Hematopoietic multipotent progenitor cell treated with erythropoietin and hydrocortisone succinate and interleukin-3 and kit ligand, for 15 days (in vitro differentiated cells): Measurements from ENCODE around the gene CDHR2.

Experiments used
- DNase-seq: peaks from one replicate; pipeline ENCODE4 v3.0.0-alpha.2; 2015; ENCODE audit warnings: low spot score

Gene CDHR2

DNA sequence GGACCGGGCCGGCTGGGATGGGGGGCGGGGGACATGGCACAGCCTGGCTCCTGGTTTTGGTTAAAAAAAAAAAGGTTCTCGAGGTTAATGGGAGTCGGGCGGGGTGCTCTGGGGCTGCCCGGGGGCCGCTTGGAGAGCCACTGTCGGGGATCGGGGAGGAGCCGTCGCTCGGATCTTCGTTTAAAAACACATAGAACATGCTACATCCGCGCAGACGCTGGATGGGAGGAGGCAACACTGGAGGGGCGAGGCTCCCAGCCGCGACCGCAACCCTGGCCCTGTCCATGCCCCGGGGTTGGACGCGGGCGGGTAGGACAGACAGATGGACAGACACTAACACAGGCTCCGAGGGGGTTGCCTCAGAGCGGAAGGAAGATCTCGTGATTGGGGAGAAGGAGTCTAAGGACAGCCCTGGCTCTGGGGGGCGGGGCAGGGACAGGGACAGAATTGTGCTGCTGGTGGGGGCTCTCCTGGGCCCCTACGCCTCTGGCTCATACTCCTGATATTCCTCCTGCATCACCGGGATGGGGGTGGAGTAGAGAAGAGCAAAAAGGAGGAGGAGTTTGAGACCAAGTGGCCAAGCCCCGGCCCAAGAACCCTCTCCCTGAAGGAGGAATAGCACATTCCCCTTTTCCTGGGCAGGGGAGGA, 71.3 kb downstream of the CDHR2 start:
- DNase-seq, result no peak

DNA sequence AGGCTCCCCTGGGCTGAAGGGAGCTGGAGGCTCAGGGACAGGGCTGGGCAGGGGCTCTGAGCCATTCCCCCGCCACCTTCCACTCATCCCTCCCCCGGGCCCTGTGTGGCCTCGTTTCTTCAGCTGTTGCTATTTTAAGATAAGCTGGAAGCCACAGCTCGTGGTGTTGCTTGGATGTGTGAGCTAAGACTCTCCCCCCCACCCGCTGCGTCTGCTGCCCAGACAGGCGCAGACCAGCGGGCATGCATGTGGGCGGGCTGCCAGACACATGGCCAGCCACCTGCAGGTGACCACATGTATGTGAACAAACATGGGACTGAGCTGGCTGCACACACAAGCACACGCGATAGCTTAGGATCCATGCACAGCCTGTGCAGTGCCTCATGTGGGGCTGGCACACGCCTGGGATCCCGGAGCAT, 72.5 kb downstream of the CDHR2 start:
- no peak for DNase-seq

DNA sequence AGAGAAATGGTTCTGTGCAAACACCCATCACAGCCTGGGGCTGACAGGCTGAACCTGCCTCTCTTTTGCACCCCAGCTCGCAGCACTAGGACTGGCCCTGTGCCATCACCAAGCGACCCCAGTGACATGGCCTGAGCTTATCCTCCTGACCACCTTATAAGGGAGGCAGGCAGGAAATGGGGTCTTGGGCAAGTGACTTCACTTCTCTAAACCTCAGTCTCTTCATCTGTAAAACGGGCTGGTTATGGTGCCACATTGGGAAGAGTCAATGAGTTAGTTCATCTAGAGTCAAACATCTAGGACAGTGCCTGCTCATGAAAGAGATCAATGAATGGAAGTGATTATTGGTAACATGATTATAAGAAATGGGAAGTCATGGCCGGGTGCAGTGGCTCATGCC, 75.0 kb downstream of the CDHR2 start:
- DNase-seq, result no peak

DNA sequence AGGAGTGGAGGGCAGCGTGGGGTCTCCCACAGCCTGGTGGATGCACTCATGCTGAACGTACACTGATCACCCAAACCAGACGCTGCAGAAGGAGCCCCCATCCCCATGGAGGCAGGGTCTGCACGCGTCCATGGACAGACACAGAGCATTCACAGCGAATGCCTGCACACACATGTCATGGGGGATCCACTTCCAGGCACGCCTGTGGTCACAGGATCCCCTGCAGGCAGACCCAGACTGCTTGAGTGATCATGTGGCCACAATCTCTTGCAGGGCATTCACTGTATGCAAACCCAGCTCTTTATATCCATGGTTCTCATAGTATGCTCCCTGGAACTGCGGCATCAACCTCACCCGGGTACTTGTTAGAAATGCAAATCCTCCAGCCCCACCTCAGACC, 75.8 kb downstream of the CDHR2 start:
- DNase-seq, result no peak

DNA sequence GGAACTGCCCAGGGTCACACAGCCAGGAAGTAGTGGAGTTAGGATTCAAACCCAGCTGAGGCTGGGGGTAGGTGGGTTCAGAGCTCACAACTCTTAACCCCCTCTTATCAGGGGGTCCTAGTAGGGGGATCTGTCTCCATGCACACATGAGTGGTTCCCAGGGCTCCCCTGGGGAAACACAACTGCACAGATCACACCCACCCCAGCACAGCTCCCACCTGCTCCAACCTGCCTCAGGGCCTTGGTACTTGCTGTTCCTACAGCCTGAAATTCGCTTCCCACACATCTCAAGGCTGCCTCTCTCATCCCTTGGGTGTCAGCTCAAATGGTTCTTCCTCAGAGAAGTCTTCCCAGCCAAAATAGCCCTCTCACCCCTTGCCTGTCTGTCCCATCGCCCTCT, 76.4 kb downstream of the CDHR2 start:
- no peak for DNase-seq

DNA sequence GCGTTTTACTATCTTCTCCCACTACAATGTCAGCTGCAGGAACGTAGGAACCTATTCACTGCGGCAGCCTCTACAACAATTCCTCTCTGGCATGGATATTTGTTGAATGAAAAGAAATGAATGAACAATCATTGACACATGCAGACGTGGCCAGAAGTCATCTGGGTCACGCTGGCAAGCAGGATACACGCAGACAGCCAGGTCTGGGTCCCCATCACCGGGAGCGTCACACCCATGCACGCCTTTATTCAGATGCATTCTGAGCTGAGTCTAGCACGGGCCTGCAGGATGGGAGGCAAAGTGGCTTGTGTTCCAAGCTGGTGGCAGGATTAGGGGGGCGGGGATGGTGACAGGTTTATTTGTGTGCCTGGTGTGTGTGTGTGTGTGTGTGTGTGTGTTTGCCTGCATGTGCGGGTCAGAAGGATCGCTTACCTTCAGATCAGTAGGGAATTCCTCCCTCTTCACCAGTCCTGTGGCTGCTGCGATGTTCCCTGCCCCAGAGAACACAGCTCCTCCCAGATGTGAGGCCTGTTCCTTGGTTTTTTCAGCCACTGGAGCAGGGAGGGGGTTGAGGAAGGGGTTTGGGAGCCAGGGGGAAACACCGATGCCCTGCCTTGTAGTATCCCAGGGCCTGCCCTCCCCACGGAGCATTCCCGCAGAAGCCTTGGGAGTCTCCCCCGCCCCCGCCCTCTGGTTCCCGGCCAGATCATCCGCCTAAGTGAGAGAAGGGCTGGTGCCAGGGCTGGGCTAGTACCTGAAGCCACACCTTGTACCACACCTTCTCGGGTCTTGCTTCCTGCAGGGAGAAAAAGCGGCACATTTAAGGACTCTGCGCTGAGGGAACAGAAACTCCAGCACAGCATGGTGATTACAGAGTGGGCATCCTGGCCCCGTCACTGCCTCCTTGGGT, 77.1 kb downstream of the CDHR2 start:
- DNase-seq, result no peak

DNA sequence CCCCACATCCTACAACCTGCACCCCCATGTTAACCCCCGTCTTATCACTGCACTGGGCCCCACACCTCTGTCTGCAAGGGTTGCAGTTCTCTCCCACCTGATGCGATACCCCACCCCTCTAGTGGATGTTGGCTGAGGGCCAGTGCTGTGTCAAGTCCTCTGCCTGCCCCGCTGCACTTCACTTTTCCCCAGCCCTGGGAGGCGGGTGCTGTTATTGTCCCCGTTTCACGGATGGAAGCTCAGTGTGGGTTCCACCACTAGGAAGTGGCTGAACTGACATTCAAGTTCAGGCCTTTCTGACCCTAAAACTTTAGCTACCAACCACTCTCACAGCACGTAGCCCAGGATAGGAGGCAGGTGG, 77.7 kb downstream of the CDHR2 start:
- DNase-seq, result no peak

DNA sequence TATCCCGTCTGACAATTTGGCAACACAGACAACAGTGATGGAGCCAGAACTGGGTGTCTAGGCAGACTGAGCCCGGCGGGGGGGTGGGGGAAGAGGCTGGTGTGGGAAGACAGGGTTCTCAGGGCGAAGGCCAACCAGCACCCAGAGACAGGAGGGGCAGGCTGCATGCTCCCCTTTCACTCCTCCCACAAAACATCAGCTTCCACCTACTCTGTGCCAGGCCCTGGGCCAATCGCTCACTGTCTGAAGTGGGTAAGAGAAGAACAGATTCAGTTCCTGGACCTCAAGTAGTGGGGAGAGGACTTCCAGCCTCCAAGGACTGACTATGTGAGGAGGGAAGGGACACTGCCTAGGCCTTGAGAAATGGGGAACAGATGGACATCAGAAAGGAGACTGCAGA, 78.4 kb downstream of the CDHR2 start:
- DNase-seq, result no peak

DNA sequence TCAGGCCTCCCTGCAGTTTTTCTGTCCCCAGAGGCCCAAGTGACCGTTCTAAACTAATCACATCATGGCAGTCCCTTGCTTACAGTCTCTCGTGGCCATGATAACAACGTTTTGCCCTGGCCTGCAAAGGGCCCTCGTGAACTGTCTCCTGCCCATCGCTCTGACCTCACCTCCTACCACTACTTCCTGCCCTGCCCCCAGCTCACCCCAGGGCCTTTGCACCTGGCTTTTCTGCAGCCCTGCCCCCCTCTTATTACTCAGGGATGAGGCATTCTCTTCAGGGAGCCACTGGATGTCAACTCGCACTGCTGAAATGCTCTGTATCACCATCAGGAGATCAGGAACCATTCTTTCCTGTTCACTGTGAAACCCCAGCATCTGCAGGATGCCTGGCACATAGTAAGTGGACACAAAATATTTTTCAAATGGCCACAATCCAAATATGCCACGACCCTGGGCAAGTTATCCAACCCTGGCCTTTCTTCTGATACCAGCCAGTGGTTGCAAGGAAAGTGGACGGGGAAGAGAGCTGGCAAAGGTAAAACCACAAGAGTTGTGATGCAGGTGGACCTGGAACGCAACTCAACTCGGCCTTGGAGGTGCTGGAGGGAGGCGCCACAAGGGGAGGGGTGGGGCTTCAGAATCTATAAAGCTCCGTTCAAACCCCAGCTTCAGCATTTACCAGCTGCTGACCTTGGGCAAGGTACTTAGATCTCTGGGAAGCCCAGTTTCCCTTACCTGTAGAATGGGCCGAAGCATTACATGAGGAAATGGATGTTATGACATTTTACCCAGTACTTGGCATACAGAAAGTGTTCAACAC, 79.5 kb downstream of the CDHR2 start:
- DNase-seq, result no peak

DNA sequence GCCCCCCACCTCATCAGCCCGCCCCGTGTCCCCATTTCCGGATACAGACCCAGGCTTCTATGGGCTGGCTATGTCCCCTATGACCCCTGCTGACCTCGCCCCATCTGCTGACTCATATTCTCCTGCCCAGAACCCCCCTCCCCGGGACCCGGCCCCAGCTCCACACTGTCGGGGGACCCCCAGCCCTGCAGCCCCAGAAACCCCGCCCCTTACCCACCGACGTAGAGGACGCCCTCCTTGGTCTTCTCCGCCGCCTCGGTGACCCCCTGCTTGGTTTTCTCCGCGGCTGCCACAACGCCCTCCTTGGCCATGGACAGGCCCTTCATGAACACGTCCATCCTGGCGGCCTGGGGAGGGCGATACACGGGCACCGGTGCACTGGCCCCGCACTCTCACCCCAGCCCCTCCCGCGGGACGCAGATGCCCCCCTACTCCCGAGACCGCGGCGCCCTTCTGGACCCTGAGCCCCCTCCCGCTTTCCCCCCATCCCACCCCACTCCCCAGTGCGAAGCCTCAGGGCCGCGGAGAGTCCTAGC, 80.2 kb downstream of the CDHR2 start:
- no peak for DNase-seq

DNA sequence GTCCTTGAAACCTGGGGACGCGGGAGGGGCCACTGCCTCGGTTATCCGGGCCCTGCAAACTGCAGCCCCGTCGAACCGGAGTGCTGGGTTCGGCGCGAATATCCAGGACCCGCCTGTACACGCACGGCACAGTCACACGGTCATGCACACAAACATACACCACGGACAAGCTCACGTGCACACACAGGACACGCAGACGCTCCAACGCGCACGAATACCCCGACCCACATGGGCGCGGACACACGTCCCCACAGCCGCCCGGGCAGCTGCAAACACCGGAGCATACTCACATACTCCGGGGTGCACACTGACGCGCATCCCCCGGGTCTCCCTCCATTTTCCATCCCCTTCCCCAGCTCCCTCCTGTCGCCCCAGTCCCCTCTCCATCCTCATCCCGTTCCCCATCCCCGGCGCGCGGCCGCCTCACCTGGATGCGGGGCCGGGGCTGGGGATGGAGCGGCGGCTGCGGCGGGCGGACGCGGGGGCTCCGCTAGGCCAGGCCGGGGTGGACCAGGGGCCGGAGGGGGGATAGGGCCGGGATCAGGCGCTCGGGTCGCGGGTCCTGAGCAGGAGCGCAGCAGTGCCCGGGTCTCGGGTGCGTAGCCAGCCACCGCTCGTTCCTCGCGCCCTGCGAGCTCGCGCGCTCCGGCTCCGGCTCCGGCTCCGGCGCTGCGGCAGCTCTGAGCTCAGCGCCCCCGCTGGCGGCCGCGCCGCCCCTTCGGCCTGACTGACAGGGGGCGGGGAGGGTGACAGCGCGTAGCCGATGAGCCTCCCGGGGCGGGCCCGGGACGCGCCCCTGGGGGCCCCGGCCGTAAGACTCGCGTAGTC, 80.9 kb downstream of the CDHR2 start, which contains the start of the genes EIF4E1B and SNCB:
EIF4E1B (plus strand) TSS at position 823 of the 828 bp plus-strand sequence. CDS start 12,113 bp downstream, outside the sequence.
SNCB (minus strand) TSS at position 682 of the 828 bp plus-strand sequence. CDS start 880 bp downstream, outside the sequence.
- no peak for DNase-seq

DNA sequence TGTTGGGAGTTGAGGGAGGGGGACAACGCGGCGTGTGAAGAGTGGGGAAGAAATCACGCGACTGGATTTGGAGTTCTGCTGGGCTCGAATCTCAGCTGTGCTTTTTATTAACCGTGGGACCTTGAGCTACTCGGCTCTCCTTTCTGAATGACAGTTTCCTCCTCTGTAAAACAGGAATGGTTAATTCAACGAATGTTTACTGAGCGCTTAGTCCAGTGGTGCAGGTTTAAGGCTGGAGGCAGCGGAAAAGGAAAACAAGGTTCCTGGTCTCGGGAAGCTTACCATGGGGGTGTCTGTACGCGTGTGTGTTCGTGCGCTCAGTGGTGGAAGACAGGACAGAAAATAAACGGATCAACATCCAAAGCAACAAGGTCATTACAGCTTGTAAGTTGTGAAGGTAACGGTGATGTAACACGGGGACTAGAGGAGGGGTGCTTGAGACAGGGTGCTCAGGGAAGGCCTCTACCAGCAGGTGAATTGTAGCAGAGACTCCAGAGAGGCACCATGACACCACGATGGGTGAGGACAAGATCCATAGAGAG, 81.6 kb downstream of the CDHR2 start:
- DNase-seq, result no peak

DNA sequence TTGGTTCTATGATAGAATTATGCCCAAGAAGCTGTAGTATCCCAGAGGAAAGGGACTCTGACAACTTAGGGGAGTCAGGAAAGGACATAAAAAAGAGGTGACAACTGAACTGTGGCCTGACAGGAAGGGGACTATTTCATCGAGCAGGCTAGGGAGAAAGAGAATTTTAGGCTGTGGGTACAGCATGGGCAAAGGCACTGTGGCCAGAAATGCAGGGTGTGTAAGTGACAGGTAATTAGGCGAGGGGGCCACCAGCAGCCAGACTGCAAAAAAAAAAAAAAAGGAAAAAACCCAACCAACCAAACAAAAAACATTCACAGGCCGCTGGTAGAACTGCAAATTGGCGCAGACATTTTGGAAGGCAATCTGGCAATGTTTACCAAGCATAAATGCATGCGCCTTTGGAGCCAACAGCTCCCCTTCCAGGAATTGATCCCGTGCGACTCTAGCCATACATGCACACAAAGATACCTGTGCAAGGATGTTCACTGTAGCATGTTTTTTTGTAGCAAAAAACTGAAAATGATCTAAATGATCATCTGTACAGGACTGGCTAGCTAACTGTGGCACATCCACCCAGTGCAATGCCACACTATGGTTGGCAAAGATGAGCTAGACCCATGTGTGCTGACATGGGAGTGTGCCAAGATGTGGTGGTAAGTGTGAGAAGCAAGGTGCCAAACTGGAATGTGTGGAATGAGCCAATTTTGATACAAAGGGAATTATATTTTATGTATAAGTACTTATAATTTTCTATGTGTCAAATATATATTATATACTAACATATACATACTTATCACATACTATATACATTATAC, 82.5 kb downstream of the CDHR2 start:
- DNase-seq, result no peak

DNA sequence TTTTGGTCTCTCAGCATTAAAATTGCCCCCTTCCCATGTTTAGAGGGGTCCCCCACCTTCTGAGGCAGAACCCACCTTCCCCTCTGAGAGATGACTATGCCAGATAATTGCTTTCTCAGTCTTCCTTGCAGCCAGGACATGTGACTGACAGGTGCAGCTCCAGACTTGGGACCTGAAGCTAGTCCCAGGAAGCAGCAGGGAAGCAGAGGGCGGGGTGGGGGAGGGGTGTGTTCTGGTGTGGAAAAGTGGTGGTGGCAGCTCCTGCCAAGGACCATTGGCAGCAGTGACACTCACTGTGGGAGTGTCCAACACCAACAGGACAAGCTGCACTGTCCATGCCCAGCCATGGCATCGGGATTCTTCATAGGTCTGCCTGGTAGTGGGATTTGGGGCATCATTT, 83.6 kb downstream of the CDHR2 start:
- no peak for DNase-seq

DNA sequence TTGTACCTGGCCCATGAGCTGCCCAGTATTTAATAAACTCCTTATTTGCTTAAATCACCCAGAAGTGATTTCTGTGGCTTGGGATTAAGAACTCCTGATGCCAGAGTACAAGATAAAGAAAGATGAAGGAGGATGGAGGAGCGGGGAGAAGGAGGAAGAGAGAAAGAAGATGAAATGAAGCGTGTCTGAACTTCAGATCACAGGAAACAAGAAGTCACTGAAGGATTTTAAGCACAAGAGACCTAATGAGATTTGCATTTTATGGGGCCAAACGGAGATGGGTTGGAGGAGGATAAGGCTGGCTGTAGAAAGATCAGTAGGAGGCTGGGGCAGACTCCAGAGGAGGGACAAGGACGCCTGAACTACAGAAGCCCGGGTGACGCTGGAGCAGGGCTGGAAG, 84.5 kb downstream of the CDHR2 start:
- DNase-seq, result no peak

DNA sequence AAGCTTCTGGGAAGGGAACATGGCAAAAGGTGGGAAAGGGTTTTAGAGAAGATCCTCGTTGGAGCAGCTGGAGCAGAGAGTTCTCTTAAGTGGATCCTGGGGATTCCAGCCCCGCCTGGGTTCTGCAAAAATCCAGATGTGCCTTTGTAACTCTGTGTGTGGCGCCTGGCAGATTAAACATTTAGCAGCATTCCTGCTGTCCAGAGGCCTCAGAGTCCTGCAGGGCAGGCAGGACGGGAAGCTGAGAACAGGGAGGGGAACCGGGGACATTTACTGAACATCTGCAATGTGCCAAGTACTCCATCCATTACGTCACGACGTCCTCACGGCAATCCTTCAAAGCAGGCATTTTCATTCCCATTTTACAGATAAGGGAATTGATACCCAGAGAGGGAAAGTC, 87.3 kb downstream of the CDHR2 start:
- DNase-seq, result no peak

DNA sequence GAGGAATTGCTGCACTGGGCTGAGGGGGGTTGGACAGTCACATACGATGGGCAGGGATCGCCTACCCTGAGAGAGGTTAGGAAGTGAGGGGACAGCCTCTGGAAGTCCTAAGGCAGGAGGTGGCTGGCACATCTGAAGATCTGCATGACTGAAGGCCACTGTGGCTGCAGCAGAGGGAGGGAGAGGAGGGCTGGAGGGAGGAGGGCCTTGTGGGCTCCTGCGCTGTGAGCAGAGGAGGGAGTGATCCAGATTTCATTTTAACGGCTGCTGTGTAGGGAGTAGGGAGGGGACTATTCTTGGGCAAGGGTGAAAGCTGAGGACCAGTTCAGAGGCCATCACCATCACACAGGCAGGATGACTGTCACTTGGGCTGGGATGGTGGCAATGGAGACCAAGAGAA, 88.4 kb downstream of the CDHR2 start:
- no peak for DNase-seq

DNA sequence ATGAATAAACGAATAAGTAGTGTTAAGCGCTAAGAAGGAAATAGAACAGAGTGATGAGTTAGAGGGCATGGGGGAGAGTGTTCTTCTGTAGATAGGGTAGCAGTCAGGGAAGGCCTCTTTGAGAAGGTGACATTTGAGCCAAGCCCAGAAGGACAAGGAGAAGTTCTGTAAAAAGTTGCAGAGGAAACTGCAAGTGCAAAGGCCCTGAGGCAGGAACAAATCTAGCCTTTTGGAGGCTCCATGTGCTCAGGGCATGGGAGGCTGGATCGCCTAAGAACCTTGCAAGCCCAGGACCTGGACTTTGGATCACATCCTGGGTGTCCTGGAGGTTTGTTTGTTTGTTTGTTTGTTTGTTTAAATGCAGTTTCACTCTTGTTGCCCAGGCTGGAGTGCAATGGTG, 89.3 kb downstream of the CDHR2 start:
- no peak for DNase-seq

DNA sequence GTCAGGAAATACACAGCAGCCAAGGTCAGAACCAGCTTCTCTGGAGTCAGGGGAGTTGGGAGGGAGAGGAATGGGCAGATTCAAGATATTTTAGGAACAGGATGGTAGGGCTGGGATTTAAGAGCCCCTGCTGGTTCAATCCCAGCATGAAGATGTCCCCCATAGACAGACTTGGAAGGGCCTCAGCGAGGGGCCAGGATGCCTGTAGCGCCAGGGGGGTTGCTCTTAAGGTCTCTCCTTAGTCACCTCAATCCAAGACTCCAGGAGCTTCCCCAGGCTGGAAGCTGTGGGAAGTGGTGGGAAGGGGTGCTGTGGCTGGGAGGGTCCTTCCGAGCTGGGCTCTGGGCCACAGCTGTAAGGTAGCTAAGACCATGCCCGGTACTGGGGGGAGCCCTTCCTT, 90.1 kb downstream of the CDHR2 start:
- no peak for DNase-seq

DNA sequence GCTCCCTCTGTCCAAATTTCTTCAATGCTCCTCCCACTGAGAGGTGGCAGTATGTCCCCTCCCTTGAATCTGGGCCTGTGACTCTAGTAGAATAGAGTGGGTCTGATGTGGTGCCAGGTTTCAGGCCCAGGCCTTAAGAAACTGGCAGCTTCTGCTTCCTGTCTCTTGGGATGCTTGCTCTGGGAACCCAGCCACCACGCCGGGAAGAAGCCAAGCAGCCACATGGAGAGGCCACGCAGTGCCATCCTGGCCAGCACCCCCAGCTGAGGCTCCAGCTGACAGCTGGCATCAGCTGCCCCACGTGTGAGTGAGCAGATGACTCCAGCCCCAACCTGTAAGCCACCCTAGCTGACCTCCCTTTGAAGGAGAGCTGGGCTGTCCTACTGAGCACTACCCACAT, 90.8 kb downstream of the CDHR2 start:
- no peak for DNase-seq
